HG03135 (cell line): ENCODE results near the gene SIAH3.
"Not testable (repeated sequence)": the region's sequence is repeated elsewhere in the genome, so short reads cannot be mapped to it uniquely, and the experiment has no call there.

ENCODE experiments used
- ATAC-seq: cut with Tn5 transposase; IDR thresholded peaks from one replicate; pipeline ENCODE4 v1.9.1; 2021; ENCODE audit warnings: mild to moderate bottlenecking, moderate library complexity; ENCODE audit not compliant: unreplicated experiment

The SIAH3 gene

DNA sequence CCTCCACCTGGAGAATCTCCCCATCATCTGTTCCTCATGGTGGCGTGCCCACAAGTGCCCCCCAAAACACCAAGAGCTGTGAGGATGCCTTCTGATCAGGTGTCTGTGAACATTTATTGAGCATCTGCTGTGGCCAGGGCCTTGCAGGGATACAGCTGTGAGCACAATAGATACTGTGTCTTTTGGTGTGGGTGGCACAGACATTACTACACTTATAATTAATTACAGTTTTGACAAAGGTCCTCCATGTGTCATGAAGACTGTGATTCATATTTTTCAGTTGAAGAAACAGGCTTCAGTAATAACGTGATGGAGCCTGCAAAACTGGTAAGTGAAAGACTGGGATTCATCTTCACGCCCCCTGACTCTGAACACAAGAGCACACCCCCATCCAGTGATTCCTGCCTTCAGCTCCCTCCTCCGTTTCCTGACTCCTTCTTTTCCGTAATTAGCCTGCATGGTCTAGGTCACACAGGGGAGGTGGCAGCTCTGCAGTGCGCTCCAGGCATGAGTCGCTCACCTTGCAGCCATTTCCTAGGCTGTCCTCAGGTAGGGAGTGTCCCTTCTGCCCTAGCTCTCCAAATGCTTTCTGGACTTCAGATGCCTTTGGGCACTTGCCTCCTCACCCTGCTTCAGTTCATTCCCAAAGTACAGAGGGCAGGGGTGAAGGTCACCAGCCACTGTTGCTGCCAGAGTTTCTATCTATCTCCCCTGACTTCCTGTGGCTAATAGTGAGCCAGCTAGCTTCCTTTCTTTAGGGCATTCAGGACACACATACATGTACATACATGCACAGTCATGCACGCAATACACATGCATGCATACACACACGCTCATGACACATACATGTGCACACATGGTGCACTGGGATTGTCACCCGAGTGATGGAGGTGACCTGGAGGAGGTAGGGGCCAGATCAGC, 66.5 kb downstream of the SIAH3 start:
- no peak for ATAC-seq

GRCh38 chr13:45783346-45784043, 68.1 kb downstream of the SIAH3 start:
- no peak for ATAC-seq

DNA sequence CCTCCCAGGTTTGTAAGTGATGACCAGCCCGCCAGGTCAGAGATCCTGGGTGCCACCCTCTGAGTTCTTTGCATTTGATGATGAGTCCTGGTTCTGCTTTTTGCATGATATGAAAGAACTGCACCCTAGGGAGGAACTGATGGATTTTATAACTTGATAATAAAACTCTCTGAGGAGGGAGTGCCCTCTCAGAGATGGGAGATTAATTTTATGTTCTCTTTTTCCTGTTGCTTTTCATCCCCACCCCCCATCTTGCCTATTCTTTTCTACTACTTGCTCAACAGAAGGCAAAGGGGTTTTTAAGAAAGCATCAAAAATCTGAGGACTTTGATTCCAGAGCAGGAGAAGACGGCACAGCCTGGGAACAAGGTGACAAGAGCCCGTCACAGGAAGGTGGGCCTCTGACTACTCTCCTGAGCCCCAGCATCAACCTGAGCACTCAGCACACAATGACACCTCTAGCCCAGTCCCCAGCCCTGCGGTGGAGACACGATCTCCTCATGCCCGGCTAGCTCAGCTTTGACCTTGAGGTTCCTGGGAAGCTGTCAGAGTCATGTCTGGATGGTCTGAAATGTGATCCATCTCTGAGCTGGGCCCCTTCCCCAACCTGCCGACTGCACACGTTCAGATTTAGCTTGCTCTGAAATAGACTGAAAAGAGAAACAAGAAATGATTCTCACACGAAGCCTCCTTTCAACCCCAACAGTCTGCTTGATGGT, 69.1 kb downstream of the SIAH3 start:
- no peak for ATAC-seq

DNA sequence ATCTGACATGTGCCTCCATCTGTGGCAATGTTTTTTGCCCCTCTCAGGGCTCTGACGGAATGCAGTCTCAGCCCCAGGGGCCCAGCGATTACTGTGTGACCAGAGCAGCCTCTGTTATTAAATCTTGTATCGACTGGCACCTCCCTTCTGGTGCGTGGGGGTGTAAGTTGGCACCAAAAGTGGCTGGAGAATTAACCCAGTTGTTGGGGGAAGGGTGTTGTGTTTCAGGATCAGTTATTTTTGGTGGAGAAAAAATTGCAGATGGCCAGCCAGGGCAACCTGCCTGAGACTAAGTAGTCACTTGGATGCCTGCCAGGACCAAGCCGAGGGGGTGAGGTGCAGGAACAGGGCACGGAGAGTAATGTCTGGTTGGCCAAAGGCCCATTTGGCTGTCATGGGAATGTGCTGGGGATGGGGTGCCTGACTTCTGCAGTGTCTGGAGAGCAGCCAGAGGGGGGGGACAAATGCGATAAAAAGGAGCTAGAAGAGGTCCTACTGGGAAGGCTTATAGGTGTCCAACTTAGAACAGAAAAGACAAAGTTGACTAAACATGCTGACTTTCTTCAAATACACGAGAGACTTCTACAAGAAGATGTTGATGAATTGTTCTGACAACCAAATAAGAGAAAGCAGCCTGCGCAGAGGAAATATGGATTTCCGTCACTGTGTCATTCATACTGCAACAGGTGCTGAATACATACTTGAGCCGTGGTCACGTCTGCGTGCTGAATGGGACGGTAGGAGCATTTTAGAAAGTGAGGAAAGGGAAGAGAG, 69.8 kb downstream of the SIAH3 start:
- no peak for ATAC-seq

- no peak for ATAC-seq
These were observed 71.7 kb downstream of the SIAH3 start for GRCh38 chr13:45779901-45780300.

DNA sequence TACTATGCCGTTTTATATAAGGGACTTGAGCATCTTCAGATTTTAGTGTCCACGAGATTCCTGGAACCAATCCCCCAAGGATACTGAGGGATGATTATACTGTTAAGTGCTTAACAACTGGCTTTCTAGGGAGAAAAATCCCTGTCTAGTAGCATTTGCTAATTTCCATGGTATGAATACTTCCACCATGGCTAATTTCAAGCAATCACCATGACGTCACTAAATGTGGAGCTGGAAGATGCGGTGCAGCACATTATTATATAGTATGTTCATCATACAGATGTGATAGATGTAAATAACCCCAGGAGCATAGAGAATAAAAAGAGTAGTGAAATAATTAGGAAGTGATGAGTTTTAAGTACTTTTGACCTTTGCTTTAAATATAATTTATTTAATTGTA, 72.7 kb downstream of the SIAH3 start:
- no peak for ATAC-seq

- no peak for ATAC-seq
These were observed 74.8 kb downstream of the SIAH3 start for GRCh38 chr13:45776748-45777147.

GRCh38 chr13:45775401-45775963, 76.1 kb downstream of the SIAH3 start:
- ATAC-seq, result no peak

- ATAC-seq, result no peak
These were observed 77.6 kb downstream of the SIAH3 start for GRCh38 chr13:45773944-45774343.

- ATAC-seq, result no peak
These were observed 78.3 kb downstream of the SIAH3 start for GRCh38 chr13:45773236-45773635.

DNA sequence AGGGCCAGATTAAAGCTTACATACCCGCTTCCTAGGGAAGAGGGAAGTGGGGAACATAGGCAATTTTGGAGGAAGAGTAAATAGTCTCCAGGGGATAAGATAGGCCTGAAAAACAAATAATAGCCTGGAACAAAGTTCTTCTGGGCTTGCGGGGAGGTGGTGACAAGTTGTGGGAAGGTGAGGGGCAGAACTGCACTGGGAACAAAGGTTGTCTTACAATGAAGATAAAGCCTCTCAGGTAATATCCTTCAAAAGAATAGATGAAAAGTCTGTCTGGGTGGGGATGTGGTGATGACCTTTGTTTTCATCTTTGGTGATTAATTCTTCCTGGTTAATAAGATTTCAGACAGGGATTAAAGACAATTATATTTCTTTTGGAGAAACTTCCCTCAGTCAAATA, 80.7 kb downstream of the SIAH3 start:
- ATAC-seq, result no peak

- ATAC-seq, result no peak
These were observed 82.7 kb downstream of the SIAH3 start for GRCh38 chr13:45768656-45769479.

- no peak for ATAC-seq
These were observed 86.1 kb downstream of the SIAH3 start for GRCh38 chr13:45765464-45765863.

- no peak for ATAC-seq
These were observed 88.1 kb downstream of the SIAH3 start for GRCh38 chr13:45763419-45763818.

DNA sequence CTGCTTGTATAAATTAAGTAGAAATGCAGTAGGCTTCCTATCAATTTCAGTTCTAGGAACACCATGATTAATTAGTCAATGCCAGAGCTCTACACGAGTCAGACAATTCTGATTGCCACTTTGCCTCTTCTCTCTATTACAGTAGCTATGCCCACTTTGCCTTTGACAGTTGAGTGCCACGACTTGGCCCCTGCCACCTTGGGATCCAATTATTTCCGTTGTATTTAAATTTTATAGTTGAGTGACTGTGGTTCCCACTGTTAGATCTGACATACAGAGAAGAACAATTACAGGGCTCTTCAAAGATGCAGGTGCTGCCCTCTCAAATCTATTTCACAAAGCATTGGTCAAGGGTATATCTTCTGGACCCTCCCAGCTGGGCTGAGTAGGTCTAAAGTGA, 94.0 kb downstream of the SIAH3 start:
- not testable (repeated sequence) for ATAC-seq

GRCh38 chr13:45756498-45756897, 95.1 kb downstream of the SIAH3 start:
- ATAC-seq, result not testable (repeated sequence)

GRCh38 chr13:45752510-45752909, 99.0 kb downstream of the SIAH3 start:
- ATAC-seq, result no peak

DNA sequence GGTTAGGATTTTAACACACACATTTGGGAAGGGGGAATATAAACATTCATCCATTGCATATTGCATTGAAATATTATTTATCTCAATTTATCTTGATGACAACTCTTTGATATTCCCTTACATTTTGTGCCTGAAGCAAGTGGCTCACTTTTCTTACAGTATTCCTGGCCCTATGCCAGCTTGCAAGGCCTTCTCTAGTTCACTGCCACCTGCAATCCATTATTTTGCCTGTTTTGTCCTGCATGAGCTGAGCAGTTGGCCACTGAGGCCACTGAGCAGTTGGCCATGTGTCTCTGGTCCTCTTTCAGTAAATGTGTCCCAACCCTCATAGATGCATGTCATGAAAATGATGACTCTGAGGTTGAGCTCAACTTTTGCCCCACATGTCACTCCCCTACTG, 99.7 kb downstream of the SIAH3 start:
- no peak for ATAC-seq

DNA sequence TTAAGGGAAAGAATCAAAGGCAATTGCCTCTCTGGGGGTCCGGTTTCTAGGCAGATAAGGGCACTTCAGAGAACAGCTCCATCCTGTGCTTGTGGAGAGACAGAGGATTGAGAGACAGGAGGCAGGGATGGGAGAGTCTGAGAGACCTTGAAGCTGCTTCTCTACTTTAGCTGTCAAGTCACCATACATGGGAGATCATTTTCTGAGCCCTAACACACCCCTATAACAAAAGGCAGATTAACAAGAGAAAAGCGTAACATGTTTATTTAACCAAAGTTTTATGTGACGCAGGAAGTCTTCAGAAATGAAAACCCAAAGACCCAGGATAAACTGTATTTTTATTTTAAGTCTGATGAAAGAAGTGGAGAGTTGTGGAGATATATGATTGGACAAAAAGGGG, 101.0 kb downstream of the SIAH3 start:
- no peak for ATAC-seq
